ENCODE results near the gene OR8H3. TPM values are rescaled to one million over a fixed set of nuclear protein-coding genes. Genes with fewer than 3 reads are reported as not detected.

Gene OR8H3, protein sequence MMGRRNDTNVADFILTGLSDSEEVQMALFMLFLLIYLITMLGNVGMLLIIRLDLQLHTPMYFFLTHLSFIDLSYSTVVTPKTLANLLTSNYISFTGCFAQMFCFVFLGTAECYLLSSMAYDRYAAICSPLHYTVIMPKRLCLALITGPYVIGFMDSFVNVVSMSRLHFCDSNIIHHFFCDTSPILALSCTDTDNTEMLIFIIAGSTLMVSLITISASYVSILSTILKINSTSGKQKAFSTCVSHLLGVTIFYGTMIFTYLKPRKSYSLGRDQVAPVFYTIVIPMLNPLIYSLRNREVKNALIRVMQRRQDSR
- total RNA-seq (not detected), polyA plus RNA-seq (not detected)
- long read RNA-seq, donor 1: 0 reads
- long read RNA-seq, donor 2: 0 reads
- long read RNA-seq, donor 3: 0 reads

DNA sequence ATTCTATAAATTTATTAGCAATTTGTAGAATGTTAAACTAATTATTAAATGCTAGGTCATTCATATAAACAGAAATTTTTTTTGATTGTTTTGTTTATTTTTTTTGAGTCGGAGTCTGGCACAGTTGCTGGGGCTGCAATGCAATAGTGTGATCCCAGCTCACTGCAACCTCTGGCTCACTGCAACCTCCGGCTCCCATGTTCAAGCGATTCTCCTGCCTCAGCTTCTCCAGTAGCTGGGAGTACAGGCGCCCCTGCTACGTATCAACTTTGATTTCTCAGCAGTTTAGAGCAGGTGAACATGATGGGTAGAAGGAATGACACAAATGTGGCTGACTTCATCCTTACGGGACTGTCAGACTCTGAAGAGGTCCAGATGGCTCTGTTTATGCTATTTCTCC lies at the start of gene OR8H3:
Gene OR8H3, plus strand, starts transcription at position 301 of the 400 bp plus-strand sequence. Its CDS starts 0 bp downstream, at position 301.
- ATAC-seq: no peak
- Histone ChIP-seq H3K9me3 (peaks cover 0 to 4% (median 0%) of the 10 kb centered on the region in 11 donors), H3K4me1 (no peaks in the 10 kb centered on the region), H3K36me3 (no peaks in the 10 kb centered on the region), H3K27me3 (no peaks in the 10 kb centered on the region), H3K4me3 (no peak within 1 kb of the TSS), H3K27ac (no peak within 1 kb of the TSS)
- WGBS, 2 donors: 64 to 73% methylated on average over 6 of the region's 6 CpGs
- no peak for DNase-seq
- TF ChIP-seq, protein P1, sequence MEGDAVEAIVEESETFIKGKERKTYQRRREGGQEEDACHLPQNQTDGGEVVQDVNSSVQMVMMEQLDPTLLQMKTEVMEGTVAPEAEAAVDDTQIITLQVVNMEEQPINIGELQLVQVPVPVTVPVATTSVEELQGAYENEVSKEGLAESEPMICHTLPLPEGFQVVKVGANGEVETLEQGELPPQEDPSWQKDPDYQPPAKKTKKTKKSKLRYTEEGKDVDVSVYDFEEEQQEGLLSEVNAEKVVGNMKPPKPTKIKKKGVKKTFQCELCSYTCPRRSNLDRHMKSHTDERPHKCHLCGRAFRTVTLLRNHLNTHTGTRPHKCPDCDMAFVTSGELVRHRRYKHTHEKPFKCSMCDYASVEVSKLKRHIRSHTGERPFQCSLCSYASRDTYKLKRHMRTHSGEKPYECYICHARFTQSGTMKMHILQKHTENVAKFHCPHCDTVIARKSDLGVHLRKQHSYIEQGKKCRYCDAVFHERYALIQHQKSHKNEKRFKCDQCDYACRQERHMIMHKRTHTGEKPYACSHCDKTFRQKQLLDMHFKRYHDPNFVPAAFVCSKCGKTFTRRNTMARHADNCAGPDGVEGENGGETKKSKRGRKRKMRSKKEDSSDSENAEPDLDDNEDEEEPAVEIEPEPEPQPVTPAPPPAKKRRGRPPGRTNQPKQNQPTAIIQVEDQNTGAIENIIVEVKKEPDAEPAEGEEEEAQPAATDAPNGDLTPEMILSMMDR (IDR thresholded peaks at IDR 0.05): no peak
- intact Hi-C loops (cut with DNase I): no loop called here

DNA sequence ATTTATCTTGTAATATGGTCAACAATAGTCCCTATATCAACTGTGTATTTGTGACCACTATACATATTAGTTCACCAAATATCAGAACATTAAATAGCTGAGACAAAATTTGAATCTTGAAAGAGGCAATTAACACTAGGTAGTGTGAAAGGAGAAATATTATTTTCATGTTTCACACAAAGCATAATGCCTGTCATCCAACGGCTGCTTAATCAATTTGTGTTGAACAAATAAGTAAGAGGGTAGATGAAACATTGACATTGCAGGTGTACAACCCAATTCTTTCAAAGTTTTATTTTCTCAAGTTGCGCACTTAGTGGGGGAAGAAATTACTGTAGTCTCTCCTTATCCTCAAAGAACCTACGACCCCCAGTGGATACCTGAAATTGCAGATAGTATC lies 32.5 kb upstream of the OR8H3 start:
- TF ChIP-seq, protein P1 (IDR thresholded peaks at IDR 0.05): no peak
- DNase-seq (no peak), ATAC-seq (no peak)
- Histone ChIP-seq H3K36me3 (no peaks in the 10 kb centered on the region), H3K27ac (no peak overlapping the region), H3K9me3 (peaks cover 0 to 12% (median 0%) of the 10 kb centered on the region in 11 donors), H3K27me3 (no peaks in the 10 kb centered on the region), H3K4me3 (no peak overlapping the region), H3K4me1 (no peaks in the 10 kb centered on the region)
- intact Hi-C loops (cut with DNase I): no loop called here
- WGBS, 2 donors: 75 to 83% methylated on average over 3 of the region's 3 CpGs

DNA sequence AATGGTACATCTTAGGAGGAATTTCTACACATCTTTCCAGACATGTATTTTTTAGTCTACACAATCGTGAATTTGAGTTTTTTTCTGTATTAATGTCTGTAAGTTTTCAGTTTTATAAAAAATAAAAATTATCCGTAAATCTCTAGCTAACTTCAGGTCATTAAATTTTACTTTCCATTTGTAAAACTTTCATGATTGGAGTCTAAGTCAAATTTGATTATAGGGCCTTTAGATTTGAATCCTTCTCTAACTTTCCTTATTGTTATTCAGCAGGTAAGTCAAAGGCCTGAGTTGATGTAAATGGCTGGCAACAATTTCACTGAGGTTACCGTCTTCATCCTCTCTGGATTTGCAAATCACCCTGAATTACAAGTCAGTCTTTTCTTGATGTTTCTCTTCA lies 29.2 kb upstream of the OR8H3 start, which contains the start of gene OR8I2:
Gene OR8I2, plus strand, starts transcription at position 301 of the 400 bp plus-strand sequence. Its CDS starts 0 bp downstream, at position 301.
- ATAC-seq (no peak), DNase-seq (no peak)
- H3K4me3 ChIP-seq: no peak within 1 kb of the TSS
- no peaks in the 10 kb centered on the region for H3K4me1 ChIP-seq
- peaks cover 0 to 12% (median 0%) of the 10 kb centered on the region in 11 donors for H3K9me3 ChIP-seq
- TF ChIP-seq, protein P1 (IDR thresholded peaks at IDR 0.05): no peak
- no peak within 1 kb of the TSS for H3K27ac ChIP-seq
- intact Hi-C loops (cut with DNase I): no loop called here
- H3K36me3 ChIP-seq: no peaks in the 10 kb centered on the region
- no peaks in the 10 kb centered on the region for H3K27me3 ChIP-seq
- 57 to 81% methylated on average over 3 of the region's 3 CpGs for WGBS, 2 donors

DNA sequence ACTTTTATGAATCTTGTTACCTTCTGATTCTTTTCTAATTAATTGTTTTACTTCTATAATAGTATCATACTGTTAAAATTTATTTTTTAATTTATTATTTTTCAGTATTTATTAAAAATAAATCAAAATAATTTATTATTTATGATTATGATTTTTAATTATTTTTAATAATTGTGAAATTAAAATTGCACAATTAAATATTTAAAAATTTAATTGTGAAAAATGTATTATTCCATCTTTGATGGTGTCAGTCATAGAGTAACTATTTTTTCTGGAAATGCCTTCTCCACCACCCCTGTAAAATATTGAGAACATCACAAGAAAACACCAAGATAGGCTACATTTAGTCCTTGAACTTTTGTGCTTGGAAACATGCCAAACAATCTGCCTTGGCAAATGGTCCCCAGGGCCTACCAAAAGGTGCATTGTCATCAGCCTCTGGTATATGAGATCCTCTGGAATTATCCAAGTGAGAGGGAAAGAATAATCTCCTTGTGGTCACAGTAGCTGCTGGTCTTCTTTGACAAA lies 18.9 kb upstream of the OR8H3 start, which contains the start of gene OR8H2:
Gene OR8H2, plus strand, starts transcription at position 478 of the 528 bp plus-strand sequence. CDS start 1,356 bp downstream, outside the sequence.
- H3K4me1 ChIP-seq: no peaks in the 10 kb centered on the region
- no peak within 1 kb of the TSS for H3K27ac ChIP-seq
- ATAC-seq (no peak), DNase-seq (no peak)
- H3K4me3 ChIP-seq: no peak within 1 kb of the TSS
- TF ChIP-seq, protein P1 (IDR thresholded peaks at IDR 0.05): no peak
- H3K36me3 ChIP-seq: no peaks in the 10 kb centered on the region
- peaks cover 0 to 9% (median 0%) of the 10 kb centered on the region in 11 donors for H3K9me3 ChIP-seq
- intact Hi-C loops (cut with DNase I): no loop called here
- no peaks in the 10 kb centered on the region for H3K27me3 ChIP-seq

All from heart right ventricle (tissue), 16 donors.